Erythroblast (primary cell): ENCODE results near the gene PTPRN2.

Experiments used
- GATA1 ChIP-seq: IDR thresholded peaks from 2 replicates; pipeline ENCODE4 v1.6.1; 2011; ENCODE audit warnings: low read depth, mild to moderate bottlenecking, control low read depth, low read length, moderate library complexity
- POLR2A ChIP-seq: IDR thresholded peaks from 2 replicates; pipeline ENCODE4 v1.6.1; 2011; ENCODE audit warnings: mild to moderate bottlenecking, low read length

- TF ChIP-seq POLR2A, result no peak
- no peak for TF ChIP-seq GATA1
Measured at GRCh38 chr7:158130023-158130409, 457.6 kb downstream of the PTPRN2 start.
